ENCODE measurements around the gene TMEM151B. TPM values are rescaled to one million over a fixed set of nuclear protein-coding genes. Genes with fewer than 3 reads are reported as not detected.

TMEM151B gene
- total and polyA plus RNA-seq, 9 of the 15 experiments (the other 6 are each of a cell fraction or from before 2014, with no cell fraction given) = not detected

GRCh38 chr6:44223319-44224028 is 46.8 kb upstream of the TMEM151B start, which contains the start of gene SLC29A1 (continued):
- no peak for TF ChIP-seq MTF1 (CRISPR knock-in tag; IDR thresholded peaks at IDR 0.05; ENCODE audit: borderline replicate concordance)
- TF ChIP-seq ETS1 (conservative IDR thresholded peaks at IDR 0.05; ENCODE audit: control insufficient read depth, low read depth, low read length) = no peak; the same call in 1 of the 2 replicates
- peak in 2 of 3 experiments; percentile 15 to 44 for TF ChIP-seq YY1 (IDR thresholded peaks at IDR 0.05; ENCODE audit: borderline replicate concordance in 1 of 3, control insufficient read depth in 1 of 3, extremely low read depth in 1 of 3, insufficient read depth in 3 of 3, insufficient read length in 1 of 3, insufficient replicate concordance in 2 of 3, low read depth in 1 of 3, low read length in 2 of 3)
- no peak for TF ChIP-seq ZNF384 (IDR thresholded peaks at IDR 0.05; ENCODE audit: low read depth, low read length)
- no peak for TF ChIP-seq MYBL2 (IDR thresholded peaks at IDR 0.05; ENCODE audit: low read depth)
- TF ChIP-seq MYBL2 (CRISPR knock-in tag; IDR thresholded peaks at IDR 0.05; ENCODE audit: borderline replicate concordance) = no peak
- TF ChIP-seq HIVEP1 (CRISPR knock-in tag; IDR thresholded peaks at IDR 0.05) = no peak
- no peak for TF ChIP-seq SMARCB1 (IDR thresholded peaks at IDR 0.05; ENCODE audit: insufficient read length, low read depth)
- no peak for TF ChIP-seq KAT2B (IDR thresholded peaks at IDR 0.05; ENCODE audit: low read depth, low read length)
- TF ChIP-seq ZFP91 (CRISPR knock-in tag; IDR thresholded peaks at IDR 0.05) = no peak
- TF ChIP-seq JUND (IDR thresholded peaks at IDR 0.05; ENCODE audit: borderline replicate concordance, low read depth, low read length) = no peak
- no peak for TF ChIP-seq JUND (tag; IDR thresholded peaks at IDR 0.05; ENCODE audit: borderline replicate concordance, low read depth, low read length)
- no peak for TF ChIP-seq HDGF (IDR thresholded peaks at IDR 0.05)
- no peak for TF ChIP-seq MEF2A (IDR thresholded peaks at IDR 0.05; ENCODE audit: control insufficient read depth, low read depth, low read length)
- no peak for TF ChIP-seq COPS2 (conservative IDR thresholded peaks at IDR 0.05)
- no peak for TF ChIP-seq ZNF696 (CRISPR knock-in tag; conservative IDR thresholded peaks at IDR 0.05)

All from K562 (cell line).